Measurements from ENCODE around the gene UPK1A. TPM values are rescaled to one million over a fixed set of nuclear protein-coding genes. Genes with fewer than 3 reads are reported as not detected.
A peak's percentile ranks its signal among the peaks of the same experiment; 100 is the strongest.

UPK1A gene
- total and polyA plus RNA-seq, 10 of the 15 experiments (the other 5 are each of a cell fraction or from before 2014, with no cell fraction given): 0.15 to 1.9 (median 0.26) TPM; not detected in 7

DNA sequence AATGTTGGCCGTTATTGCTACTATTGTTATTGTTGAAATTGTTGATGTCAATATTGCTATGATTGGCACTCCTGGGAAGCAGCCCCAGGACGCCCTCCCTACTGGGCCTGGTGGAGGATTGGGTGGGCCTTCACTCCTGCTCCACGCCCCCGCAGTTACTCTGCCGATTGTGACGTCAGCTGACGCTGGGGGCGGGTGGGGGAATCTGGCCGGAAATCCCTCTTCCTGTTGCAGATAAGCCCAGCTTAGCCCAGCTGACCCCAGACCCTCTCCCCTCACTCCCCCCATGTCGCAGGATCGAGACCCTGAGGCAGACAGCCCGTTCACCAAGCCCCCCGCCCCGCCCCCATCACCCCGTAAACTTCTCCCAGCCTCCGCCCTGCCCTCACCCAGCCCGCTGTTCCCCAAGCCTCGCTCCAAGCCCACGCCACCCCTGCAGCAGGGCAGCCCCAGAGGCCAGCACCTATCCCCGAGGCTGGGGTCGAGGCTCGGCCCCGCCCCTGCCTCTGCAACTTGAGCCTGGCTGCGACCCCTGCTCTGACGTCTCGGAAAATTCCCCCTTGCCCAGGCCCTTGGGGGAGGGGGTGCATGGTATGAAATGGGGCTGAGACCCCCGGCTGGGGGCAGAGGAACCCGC is 24.7 kb upstream of the UPK1A start, which contains the start of gene ETV2 (continued):
- TF ChIP-seq KAT2A (conservative IDR thresholded peaks at IDR 0.05; ENCODE audit: control insufficient read depth, low read depth, low read length) (no peak), ASH2L (IDR thresholded peaks at IDR 0.05; ENCODE audit: borderline replicate concordance, low read depth) (no peak), EZH2 (IDR thresholded peaks at IDR 0.05; ENCODE audit: borderline replicate concordance, control insufficient read depth, low read depth, low read length) (no peak), TAF1 (IDR thresholded peaks at IDR 0.05; ENCODE audit: borderline replicate concordance, low read depth, low read length) (no peak), SMAD5 (IDR thresholded peaks at IDR 0.05; ENCODE audit: low read depth) (no peak), CHD1 (IDR thresholded peaks at IDR 0.05; ENCODE audit: low read depth, low read length) (no peak), RUNX3 (IDR thresholded peaks at IDR 0.05; ENCODE audit: low read length) (no peak), RAD51 (IDR thresholded peaks at IDR 0.05) (no peak), SREBF1 (IDR thresholded peaks at IDR 0.05; ENCODE audit: low read length) (no peak), STAT1 (conservative IDR thresholded peaks at IDR 0.05) (no peak), EED (IDR thresholded peaks at IDR 0.05; ENCODE audit: low read depth) (no peak), POLR2AphosphoS5 (IDR thresholded peaks at IDR 0.05; ENCODE audit: low read length) (no peak), NBN (IDR thresholded peaks at IDR 0.05) (peak; percentile 30; the same call in 1 of the 2 replicates), MTA2 (IDR thresholded peaks at IDR 0.05; ENCODE audit: low read depth) (peak; percentile 25; the same call in 1 of the 2 replicates), CREM (IDR thresholded peaks at IDR 0.05; ENCODE audit: low read depth) (peak; percentile 85), GATAD2B (conservative IDR thresholded peaks at IDR 0.05; ENCODE audit: low read depth) (no peak), MEF2A (IDR thresholded peaks at IDR 0.05; ENCODE audit: insufficient read depth, low read depth, low read length) (no peak), FOXM1 (IDR thresholded peaks at IDR 0.05; ENCODE audit: low read depth, low read length) (no peak), ZBTB40 (IDR thresholded peaks at IDR 0.05; ENCODE audit: borderline replicate concordance) (no peak)
- TF ChIP-seq, protein P1, sequence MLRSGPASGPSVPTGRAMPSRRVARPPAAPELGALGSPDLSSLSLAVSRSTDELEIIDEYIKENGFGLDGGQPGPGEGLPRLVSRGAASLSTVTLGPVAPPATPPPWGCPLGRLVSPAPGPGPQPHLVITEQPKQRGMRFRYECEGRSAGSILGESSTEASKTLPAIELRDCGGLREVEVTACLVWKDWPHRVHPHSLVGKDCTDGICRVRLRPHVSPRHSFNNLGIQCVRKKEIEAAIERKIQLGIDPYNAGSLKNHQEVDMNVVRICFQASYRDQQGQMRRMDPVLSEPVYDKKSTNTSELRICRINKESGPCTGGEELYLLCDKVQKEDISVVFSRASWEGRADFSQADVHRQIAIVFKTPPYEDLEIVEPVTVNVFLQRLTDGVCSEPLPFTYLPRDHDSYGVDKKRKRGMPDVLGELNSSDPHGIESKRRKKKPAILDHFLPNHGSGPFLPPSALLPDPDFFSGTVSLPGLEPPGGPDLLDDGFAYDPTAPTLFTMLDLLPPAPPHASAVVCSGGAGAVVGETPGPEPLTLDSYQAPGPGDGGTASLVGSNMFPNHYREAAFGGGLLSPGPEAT (IDR thresholded peaks at IDR 0.05; ENCODE audit: low read depth): no peak
- TF ChIP-seq, protein P2, sequence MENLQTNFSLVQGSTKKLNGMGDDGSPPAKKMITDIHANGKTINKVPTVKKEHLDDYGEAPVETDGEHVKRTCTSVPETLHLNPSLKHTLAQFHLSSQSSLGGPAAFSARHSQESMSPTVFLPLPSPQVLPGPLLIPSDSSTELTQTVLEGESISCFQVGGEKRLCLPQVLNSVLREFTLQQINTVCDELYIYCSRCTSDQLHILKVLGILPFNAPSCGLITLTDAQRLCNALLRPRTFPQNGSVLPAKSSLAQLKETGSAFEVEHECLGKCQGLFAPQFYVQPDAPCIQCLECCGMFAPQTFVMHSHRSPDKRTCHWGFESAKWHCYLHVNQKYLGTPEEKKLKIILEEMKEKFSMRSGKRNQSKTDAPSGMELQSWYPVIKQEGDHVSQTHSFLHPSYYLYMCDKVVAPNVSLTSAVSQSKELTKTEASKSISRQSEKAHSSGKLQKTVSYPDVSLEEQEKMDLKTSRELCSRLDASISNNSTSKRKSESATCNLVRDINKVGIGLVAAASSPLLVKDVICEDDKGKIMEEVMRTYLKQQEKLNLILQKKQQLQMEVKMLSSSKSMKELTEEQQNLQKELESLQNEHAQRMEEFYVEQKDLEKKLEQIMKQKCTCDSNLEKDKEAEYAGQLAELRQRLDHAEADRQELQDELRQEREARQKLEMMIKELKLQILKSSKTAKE (IDR thresholded peaks at IDR 0.05; ENCODE audit: low read depth, poor library complexity, severe bottlenecking): no peak
- TF ChIP-seq, protein P3, sequence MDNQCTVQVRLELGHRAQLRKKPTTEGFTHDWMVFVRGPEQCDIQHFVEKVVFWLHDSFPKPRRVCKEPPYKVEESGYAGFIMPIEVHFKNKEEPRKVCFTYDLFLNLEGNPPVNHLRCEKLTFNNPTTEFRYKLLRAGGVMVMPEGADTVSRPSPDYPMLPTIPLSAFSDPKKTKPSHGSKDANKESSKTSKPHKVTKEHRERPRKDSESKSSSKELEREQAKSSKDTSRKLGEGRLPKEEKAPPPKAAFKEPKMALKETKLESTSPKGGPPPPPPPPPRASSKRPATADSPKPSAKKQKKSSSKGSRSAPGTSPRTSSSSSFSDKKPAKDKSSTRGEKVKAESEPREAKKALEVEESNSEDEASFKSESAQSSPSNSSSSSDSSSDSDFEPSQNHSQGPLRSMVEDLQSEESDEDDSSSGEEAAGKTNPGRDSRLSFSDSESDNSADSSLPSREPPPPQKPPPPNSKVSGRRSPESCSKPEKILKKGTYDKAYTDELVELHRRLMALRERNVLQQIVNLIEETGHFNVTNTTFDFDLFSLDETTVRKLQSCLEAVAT (IDR thresholded peaks at IDR 0.05): no peak
